ENCODE results near the gene AUTS2. TPM values are rescaled to one million over a fixed set of nuclear protein-coding genes. Genes with fewer than 3 reads are reported as not detected.

AUTS2 gene
- total and polyA plus RNA-seq, 2 of the 8 experiments (the other 6 are each of a cell fraction or from before 2014, with no cell fraction given), result 25.9 to 101 TPM

DNA sequence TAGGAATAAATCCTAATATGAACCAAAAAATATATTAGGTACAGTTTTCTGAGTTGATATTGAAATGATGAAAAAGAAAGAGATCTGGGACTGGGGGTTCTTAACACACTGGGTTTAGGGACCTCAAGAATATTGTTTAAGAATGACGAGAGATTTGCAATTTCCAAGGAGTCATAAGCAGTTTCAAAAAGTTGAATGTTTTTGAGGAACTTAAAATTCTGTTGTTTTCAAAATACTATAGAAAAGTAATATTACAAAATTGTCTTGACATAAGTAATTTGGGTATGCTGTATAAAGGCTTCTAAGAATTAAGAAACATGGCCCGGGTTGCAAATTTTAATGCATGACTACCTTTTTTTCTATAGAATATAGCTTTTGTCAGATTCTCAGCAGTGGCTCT is 88.1 kb downstream of the AUTS2 start (continued):
- TF ChIP-seq SIN3A (conservative IDR thresholded peaks at IDR 0.05 in 1 of 2, IDR thresholded peaks at IDR 0.05 in 1 of 2; ENCODE audit: low read depth in 1 of 2, low read length in 2 of 2) (no peak), TBP (IDR thresholded peaks at IDR 0.05; ENCODE audit: low read depth, low read length) (no peak), CEBPB (IDR thresholded peaks at IDR 0.05; ENCODE audit: low read depth, low read length) (no peak), EP300 (IDR thresholded peaks at IDR 0.05; ENCODE audit: borderline replicate concordance in 1 of 2, low read depth in 2 of 2, low read length in 2 of 2) (no peak), NANOG (IDR thresholded peaks at IDR 0.05; ENCODE audit: insufficient read depth, low read depth, low read length, poor library complexity, severe bottlenecking) (no peak), TAF7 (optimal IDR thresholded peaks at IDR 0.05; ENCODE audit: borderline replicate concordance, low read depth, low read length) (no peak)
